Non-pigmented ciliary epithelial cell (primary cell): ENCODE data around the gene GAB2.

ENCODE experiments used
- DNase-seq: peaks from one replicate; pipeline ENCODE4 v3.0.0-alpha.2; 2010; ENCODE audit warnings: low read depth

GAB2 gene

DNA sequence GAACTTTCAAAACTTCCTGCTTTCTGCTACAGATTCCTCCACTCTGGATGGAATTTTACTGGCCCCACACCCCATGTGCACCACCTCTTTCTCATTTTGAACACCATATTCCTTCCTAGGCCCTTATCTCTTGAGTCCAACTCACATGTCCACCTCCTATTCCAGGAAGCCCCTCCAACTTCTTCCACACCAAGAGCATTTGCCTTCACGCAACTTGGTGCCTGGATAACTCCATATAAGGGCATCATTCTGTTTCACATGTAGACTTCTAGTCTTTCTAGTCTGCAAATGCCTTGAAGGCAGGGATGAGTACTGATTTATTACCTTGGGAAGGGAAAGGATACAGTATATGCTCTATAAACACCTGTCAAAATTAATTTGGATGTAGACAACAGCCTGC lies 17.5 kb downstream of the GAB2 start:
- DNase-seq: no peak

DNA sequence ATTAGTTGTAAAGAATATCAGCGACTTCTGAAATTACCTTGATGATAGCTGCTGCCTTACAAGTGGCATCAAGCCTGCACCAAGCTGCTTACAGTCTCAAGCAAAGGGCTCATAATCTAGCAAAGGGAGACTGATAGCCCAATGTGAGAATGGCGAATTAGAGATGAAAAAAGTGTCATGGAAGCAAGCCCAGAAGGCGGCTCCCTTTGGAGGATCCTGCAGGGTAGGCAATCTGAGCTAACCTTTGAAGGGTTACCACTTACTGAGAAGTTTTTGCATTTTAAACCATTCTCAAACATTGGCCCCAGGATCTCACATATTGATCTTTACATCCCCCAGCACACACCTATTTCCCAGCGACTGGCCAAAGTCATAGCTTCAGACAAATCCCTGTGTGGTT lies 18.5 kb downstream of the GAB2 start:
- no peak for DNase-seq

DNA sequence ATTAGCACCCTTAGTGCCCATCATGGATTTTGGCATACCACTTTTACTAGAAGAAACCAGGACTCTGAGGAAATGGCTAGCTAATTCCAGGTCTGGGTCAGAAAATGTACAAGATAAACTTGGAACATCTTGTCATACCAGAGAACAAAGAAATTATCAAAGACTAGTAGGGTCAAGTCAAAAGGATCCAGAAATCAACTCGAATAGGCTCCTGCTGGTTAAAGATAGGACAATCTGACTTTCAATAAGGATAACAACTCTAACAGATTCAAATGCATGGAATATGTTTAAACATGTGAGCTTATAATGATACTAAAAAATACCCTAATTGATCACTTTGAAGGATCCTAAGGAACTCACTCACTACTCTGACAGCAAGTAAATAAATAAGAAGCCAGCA lies 18.9 kb downstream of the GAB2 start:
- no peak for DNase-seq

DNA sequence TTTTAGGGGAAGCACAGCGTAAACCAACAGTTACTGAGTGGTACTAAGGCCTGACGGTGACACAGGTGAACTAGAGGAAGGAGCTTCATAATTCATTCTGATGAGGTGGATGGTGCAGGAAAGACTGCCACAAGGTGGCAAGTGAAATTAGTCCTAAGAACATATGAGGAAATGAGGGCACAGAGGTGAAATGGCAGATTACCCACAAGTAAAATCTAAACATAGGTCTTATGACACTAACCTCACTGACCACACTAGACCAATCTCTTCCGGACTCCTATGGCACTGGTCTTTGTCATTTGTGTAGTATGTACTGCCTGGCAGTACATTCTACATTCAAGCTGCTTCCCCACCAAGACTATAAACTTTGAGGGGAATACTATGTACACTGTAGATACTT lies 20.2 kb downstream of the GAB2 start:
- DNase-seq: no peak

DNA sequence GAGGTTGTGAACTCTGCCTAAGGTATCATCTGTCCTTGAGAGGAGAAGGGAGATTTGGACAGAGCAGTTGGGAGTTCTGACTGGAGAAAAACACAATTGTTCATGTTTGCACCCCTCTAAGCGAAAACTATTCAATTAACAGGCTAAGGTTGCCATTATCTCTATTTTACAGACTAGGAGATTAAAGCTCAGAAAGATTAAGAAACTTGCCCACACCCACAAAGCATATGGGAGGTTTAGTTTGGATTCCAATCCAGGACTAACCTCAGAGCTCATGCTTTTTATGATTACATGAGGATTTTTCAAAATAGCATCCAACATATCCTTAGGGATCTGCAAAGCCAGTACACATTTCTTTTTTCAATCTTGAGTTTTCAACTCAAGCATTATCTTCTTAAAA lies 22.0 kb downstream of the GAB2 start:
- DNase-seq: no peak

DNA sequence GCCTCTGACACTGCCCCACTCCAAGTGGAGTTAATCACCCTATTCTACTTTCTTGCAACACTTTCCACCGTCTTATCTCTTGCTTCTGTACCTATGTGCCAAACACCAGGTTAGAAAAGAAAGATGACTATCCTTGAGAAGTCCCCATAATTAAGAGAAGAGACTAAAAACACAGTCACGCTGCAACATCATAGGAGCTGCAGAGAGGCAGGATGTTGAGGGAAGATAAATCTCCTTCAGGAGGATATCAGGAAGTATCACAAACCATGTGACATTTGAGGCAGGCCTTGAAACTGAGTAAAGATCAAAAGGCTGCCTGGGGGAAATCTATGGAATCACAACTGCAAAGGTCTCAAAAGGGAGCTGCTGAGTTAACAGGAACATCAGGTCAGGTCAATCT lies 24.8 kb downstream of the GAB2 start:
- no peak for DNase-seq

DNA sequence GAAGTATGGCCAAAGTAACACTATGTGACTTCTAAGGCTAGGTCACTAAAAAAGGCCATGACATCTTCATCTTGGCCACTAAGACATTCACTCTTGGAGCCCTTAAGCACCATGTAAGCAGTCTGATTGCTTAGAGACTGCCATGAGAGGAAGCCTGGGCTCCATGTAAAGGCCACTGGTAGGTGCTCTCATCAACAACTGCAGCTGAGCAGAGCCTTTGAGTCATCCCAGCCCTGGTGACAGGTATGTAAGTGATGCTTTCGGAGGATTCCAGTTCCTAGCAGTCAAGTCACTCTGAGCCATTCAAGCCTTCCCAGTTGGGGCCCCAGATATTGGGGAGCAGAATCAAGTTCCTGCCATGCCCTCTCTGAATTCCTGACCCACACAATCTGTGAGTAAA lies 26.2 kb downstream of the GAB2 start:
- DNase-seq: no peak

DNA sequence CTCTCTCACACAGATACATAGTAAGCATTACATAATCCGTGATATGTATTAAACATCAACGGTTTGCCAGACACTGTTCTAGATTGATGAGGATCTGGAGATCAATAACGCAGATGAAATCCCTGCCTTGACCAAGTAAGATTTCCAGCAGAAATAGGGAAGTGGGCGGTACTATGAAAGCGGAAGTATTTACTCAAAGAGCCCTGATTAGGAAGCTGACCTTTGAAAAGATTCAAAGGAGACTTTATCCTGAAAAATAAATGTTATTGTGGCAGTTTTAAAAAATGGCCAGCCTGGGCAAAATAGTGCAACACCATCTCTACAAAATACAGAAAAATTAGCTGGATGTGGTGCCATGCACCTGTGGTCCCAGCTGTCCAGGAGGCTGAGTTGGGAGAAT lies 26.8 kb downstream of the GAB2 start:
- no peak for DNase-seq

DNA sequence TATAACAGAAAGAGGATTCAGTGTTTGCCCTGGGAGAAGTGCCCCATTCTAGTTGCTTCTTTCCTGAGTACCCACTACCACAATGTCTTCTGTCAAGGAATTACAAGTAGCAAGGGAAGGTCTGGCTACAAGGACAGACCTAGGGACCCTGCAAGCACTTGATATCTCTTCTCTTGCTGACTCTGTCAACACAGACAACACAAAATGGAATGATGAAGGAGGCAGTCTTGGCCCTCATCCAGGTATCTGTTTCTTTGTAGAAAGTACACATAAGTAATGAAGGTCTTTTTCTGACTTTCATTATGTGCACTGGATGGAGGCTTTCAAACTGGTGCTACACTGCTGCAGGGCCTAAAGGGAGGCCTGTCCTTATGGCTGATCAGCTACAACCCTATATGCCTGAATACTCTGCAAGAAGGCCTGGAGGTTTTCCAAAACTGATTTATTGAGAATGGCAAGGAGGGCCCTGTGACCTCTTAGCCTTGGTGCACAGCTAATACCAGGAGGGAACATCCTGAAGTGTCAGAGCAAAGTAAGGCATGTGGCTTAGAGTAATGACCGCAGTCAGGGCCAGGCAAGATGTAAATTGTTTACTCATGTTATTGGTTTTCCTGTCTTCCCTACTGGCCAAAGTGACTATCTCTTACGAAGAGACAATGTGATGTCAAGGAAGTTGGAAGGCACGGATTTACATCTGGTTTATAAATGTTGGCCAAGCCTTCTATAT lies 31.2 kb downstream of the GAB2 start:
- no peak for DNase-seq

DNA sequence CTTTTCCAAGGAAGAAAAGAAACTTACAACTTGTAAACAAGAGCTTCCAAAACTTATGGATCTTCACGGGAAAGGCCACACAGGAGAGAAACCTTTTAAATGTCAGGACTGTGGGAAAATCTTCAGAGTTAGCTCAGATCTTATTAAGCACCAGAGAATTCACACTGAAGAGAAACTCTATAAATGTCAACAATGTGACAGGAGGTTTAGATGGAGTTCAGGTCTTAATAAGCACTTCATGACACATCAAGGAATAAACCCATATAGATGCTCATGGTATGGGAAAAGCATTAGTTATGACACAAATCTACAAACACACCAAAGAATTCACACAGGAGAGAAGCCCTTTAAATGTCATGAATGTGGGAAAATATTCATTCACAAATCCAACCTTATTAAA lies 32.4 kb downstream of the GAB2 start:
- DNase-seq: no peak

DNA sequence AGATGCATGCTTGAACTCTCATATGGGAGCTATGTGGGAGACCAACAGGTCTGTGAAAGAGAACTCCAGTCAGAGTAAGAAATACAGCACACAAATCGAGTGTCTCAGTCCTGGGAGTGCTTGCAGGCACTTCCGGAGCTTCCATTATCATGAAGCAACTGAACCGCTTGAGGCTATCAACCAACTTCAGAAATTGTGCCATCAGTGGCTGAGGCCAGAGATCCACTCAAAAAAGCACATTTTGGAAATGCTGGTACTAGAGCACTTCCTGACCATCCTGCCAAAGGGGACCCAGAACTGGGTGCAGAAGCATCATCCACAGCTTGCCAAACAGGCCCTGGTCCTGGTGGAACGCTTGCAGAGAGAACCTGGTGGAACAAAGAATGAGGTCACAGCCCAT lies 33.4 kb downstream of the GAB2 start:
- no peak for DNase-seq

DNA sequence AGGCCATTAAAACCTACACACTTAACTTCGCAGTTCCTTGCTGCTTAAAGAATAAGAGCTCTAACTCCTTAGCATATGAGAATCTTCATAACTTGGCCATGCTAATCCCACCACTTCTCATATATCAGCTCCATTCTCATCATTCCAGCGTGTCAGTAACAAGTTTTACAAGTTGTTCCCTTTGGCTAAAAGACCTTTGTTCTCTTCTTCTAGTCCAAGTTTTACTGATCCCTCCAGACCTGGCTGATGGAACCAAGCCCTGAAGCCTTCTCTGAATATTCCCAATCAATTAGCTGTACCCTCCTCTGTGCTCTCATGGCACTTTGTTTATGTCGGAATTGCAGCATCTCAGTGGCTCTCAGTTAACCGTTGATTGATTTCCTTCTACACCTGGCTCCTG lies 35.8 kb downstream of the GAB2 start:
- DNase-seq: no peak

DNA sequence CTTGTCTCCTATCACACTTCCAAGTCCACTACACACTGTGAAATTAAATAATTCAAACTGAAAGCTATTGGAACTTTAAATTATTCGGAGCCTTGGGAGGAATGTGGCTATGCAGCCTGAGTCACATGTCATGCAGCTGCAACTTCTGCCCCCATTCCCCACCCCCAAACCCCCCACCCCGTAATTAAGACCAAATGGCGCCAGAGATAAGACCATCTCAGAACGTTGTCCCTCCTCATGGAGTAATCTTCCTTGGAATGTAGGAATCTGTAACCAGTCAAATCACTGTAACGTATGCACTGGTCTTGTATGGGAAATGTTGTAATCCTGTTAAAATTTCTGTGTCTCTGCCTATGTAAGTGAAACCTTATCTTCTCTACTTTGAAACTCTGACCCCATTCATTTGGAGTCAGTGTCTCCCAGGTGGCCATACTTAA lies 37.0 kb downstream of the GAB2 start:
- DNase-seq: peak; percentile 37

DNA sequence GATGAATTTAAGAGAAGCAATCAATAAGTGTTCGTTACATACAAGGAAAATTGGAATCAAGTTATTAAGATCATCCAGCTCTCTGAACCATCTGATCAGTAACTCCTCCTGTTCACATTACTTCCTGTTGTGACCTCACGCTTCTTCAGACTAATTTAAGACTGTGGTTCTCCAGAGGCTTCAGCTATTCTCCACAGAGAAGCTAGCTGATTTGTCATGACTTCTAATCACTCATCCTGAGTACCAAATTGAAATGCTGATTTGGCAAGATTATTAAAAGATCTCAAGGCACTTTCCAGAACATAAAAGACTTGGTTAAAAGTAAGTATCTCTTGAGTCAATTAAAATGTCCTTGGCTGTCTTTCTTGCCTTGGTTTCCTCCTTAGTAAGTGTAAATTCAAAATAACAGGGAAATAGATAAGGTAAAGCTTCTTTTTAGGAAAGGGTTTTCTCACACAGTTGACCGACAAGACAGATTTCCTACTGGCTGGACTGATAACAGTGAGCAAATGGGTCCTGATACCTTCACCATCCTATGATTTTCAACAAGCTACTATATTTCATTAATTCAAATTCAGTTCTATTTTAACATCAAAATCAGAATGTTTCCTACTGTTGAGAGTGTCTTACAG lies 38.5 kb downstream of the GAB2 start:
- DNase-seq: no peak

DNA sequence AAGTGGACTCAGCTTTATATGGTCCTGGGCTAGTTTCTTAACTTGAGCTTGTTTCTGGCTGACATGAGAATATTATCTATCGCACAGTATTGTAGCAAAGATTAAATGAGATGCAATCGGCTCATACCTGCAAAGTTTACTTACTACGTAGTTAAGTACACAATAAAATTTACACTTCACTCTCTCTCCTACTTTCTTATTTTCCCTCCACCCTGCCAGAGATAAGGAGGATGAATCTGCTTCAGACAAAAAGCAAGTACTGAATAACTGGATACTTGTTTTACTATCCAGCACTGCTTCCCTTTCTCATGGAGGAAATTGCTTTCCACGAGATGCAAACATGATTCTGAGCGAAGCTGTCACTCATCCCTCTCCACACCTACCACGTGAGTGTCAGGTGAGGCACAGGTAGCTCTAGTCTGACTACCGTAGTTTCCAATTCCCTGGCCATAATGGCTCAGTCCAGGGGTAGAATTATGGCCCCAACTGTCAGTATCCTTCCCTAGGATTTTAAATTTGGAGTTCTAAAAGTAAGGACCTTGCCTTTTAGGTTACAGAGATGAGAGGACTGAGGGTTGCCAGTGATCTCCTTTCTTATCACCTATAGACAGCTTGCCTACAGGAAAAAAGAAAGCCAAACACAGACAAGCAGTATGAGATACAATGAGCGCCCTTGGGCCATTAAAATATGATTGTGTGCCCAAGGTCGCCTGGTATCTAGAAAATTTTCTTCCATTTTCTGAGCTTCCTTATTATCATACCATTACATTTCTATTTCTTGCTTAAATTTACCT lies 39.8 kb downstream of the GAB2 start:
- no peak for DNase-seq

DNA sequence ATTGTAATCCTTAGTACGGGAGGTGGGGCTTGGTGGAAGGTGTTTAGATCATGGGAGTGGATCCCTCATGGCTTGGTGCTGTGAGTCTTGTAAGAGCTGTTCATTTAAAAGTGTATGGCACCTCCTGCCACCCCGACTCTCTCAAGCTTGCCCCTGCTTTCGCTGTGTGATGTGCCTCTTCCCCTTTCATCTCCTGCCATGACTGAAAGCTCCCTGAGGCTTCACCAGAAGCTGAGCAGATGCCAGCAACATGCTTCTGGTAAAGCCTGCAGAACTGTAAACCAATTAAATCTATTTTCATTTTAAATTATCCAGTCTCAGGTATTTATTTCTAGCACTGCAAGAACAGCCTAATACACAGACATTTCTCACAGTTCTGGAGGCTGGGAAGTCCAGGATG lies 40.8 kb downstream of the GAB2 start:
- DNase-seq: no peak

DNA sequence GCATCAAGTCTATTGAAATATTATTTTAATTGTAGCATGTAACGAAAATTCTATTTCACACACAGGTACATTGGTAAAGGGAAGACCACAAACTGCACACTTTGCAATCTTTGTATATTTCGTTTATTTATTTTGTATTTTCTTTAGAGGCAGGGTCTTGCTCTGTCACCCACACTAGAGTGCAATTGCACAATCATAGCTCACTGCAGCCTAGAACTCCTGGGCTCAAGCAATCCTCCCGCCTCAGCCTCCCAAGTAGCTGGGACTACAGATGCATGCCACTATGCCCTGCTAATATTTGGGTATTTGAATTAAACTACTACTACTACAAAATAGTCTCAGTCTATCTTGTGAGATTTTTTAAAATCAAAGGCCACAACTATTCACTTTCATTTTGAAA lies 42.7 kb downstream of the GAB2 start:
- no peak for DNase-seq

DNA sequence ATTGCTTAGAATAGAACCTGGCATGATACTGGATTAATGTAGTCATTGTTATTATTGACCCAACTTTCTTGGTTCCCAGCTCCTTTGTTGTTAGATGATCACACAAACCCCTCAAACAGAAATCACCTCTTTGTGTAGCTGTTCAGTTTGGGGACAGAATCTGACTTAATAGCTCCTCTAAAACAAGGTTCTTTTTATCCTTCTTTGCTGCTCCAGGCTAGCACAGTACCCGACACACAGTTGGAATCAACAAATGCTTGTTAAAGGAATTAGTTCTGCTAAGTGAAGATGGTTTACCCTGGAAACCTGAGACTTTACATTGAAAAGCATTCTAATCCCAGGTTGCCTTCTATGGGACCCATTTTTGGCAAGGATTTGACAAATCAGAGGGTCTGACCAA lies 43.9 kb downstream of the GAB2 start:
- DNase-seq: no peak

DNA sequence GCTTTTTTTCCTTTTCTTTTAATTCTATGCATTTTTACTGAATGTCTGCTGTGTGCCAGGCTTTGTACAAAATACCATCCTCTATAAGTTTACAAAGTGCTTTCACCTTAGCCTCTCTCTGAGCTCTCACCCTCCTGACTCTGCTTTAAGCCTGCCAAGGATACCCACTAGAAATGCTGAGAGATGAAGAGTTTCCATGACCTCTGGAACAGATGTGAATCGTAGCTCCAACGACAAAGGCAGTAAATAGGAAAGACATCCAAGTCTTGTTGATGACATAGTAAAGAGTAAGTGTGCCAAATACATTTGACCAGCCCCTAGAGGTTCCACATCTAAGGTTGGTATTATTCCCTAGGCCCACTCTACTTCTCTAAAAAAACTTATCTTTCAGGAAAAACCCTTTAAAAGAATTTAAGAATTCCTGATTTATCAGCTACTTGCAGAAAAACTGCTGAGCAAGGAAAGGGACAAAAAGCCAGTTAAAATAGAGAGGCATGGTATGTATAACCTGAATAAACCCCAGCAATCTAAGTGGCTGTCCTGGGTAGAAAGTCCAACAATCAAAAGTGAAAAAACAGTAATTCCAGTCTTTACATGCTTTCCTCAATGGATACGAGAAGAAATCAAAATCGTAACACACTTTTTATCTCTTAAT lies 45.4 kb downstream of the GAB2 start:
- no peak for DNase-seq

DNA sequence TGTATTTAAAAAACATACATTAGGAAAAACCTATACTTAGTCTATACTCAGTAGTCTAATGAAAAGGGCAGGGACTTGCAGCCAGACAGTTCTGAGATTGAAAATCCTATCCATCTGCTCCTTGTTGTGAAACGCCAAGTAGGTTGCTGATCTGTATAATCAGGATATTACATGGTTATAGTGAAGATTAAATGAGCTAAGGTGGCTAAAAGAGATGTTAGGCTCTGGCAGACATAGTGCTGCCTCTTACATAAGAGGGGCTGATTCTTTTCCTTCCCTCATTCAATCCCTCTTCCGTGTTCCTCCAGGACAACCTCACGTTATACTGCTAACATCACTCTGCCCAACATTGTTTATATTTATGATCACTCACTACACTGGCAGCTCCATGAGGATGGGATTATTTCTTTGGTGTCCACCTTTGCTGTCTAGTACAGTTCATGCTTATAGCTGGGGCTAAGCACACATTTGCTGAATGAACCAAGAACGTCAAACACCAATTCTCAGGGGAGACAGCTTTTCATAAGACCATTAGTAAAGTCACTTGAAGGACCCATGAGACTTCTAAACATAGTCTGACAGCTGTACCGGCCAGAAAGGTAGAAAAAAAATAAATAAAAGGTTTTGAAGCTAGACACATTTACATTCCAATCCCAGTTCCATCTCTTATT lies 46.3 kb downstream of the GAB2 start:
- DNase-seq: no peak

DNA sequence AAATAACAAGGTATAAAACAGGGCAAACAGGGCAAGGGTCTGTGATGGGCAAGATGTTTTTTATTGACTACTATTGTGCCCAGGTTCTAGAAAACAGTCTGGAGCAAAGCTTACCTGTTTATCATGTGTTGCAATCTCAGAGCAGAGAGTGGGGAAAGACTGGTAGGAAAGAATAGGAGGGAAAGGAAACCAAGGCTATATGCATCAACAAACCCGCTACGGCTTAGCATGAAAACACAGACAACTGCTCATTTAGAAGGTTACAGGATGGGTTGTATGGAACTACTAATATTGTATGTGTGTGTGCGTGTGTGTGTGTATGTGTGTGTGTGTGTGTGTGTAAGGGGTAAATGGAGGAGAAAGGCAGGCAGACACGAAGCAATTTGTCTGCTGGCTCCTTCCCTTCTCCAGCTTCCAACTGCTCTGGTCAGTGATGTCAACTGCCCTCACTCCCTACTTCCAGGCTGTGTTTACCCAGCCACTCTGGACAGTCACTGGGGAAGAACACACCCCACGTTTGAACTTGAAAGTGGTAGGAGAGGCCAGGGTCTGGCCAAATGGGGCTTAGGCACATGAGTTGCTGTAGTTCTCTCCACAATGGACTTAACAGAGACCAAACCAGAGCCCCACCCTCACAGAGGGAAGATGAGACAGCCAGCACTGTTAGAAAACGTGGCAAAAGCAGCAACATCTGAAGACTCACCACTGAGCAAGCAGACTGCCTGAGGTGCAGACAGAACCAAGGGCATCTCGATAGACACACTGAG lies 47.0 kb downstream of the GAB2 start:
- no peak for DNase-seq
